ENCODE results near the gene AOPEP.

DNA sequence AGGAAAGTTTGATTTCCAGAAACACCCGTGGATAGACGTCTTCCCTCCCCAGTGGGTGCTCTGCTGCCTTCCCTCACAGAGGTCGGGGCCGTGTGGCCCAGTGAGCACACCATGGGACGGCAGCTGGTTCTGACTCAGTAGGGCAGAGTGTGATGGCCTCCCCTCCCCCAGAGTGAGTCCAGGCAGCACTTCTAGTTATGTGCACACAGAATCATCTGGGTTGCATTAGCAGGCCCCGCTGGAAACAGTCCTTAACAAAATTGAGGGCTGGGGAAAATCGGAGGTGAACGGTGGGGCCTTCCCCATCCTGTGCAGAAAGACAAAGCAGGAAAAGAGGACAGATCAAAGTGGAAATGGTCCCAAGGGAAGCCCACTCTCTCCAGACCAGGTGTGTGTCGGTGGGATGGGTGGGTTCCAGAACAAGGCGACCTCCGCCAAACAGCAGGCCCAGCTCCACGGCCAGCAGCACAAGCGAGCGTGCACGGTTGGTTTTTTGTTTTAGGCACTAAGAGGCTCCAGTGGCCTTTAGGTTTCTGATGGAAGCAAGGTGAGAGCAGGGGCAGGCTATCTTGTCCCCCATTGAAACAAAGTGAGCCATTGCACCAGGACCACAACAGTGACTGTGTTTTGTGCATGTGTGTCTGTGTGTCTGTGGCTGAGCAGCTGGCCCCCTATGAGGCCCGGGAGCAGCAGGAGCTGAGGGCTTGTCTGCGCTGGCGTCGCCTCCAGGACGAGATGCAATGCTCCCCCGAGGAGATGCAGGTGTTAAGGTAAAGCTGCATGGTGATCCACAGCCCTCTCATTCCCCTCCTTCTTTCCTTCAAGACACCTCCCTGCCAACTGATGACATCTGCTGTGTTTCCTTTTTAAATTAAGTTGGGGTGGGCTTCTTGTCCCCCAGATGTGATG lies 201.5 kb downstream of the AOPEP start:
- TF ChIP-seq, protein P1, sequence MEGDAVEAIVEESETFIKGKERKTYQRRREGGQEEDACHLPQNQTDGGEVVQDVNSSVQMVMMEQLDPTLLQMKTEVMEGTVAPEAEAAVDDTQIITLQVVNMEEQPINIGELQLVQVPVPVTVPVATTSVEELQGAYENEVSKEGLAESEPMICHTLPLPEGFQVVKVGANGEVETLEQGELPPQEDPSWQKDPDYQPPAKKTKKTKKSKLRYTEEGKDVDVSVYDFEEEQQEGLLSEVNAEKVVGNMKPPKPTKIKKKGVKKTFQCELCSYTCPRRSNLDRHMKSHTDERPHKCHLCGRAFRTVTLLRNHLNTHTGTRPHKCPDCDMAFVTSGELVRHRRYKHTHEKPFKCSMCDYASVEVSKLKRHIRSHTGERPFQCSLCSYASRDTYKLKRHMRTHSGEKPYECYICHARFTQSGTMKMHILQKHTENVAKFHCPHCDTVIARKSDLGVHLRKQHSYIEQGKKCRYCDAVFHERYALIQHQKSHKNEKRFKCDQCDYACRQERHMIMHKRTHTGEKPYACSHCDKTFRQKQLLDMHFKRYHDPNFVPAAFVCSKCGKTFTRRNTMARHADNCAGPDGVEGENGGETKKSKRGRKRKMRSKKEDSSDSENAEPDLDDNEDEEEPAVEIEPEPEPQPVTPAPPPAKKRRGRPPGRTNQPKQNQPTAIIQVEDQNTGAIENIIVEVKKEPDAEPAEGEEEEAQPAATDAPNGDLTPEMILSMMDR (IDR thresholded peaks at IDR 0.05; ENCODE audit: insufficient read depth, low read length, poor library complexity, severe bottlenecking): no peak
- no peak for TF ChIP-seq EZH2phosphoT487 (conservative IDR thresholded peaks at IDR 0.05; ENCODE audit: low read length)

All from SU-DHL-6 (cell line).